Left lobe of liver (tissue), 2 donors: ENCODE results near the gene POLD2. TPM values are rescaled to one million over a fixed set of nuclear protein-coding genes. Genes with fewer than 3 reads are reported as not detected.

Experiments
- ATAC-seq: fragments of 200-7000 bp; cut with Tn5 transposase; one replicate; pipeline ENCODE4 v1.9.1; 2020; ENCODE audit warnings: mild to moderate bottlenecking, moderate library complexity
- DNase-seq: peaks from one replicate; pipeline ENCODE4 v3.0.0-alpha.2; 2020; ENCODE audit warnings: low spot score
- total RNA-seq: library from RNA; stranded (reverse); gene quantifications from one replicate; pipeline ENCODE4 v1.2.1, GENCODE V29; 2021
- donor health status: DM: no; HTN: no; CAD: no; lungs with moderate emphysema.
- donor health status: DM: no; HTN: yes; CAD: no.

The POLD2 gene
- total RNA-seq, 1 donor from 2014 or later = 78.3 TPM

GRCh38 chr7:44116087-44116788 is 7.1 kb downstream of the POLD2 start:
- no peak for DNase-seq
- ATAC-seq = no peak

DNA sequence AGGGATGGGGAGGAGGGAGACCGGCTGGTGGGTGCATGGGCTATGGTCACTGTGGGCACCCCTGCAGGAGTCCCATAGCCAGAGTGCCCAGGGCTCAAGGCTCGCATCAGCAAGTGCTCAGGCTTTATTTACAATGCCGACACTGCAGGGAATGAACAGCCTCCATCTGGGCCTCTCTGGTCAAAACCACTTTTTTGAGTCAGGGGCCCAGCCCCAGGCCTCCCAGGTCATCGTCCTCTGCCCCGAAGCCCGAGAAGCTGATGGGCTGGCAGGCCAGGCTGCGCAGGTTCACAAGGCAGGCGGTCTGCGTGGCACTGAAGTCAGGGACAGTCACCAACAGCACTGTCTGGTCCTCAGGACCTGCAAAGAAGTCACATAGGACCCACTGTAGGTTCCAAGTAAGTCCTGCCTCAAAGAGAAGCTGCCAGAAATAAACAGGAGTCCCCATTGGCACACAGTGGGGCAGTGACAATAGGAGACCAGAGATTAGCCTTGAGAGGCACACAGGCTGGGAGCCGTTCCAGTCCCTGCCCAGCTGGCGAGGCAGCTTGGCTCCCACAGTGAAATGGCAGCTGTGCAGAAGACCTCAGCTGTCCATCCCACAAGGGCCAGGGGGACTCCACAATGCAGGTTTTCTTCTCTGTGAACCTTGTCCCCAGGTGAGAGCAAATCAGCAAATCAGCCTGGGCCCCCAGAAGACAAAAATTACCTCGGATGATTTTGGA is 8.6 kb downstream of the POLD2 start:
- no peak for DNase-seq

GRCh38 chr7:44113764-44114354 is 9.5 kb downstream of the POLD2 start:
- ATAC-seq = no peak
- DNase-seq = no peak

More for the DNA sequence above, 8.6 kb downstream of the POLD2 start:
- ATAC-seq = peak; percentile 36

- DNase-seq = no peak
These were observed 10.2 kb downstream of the POLD2 start for GRCh38 chr7:44112997-44113763.

DNA sequence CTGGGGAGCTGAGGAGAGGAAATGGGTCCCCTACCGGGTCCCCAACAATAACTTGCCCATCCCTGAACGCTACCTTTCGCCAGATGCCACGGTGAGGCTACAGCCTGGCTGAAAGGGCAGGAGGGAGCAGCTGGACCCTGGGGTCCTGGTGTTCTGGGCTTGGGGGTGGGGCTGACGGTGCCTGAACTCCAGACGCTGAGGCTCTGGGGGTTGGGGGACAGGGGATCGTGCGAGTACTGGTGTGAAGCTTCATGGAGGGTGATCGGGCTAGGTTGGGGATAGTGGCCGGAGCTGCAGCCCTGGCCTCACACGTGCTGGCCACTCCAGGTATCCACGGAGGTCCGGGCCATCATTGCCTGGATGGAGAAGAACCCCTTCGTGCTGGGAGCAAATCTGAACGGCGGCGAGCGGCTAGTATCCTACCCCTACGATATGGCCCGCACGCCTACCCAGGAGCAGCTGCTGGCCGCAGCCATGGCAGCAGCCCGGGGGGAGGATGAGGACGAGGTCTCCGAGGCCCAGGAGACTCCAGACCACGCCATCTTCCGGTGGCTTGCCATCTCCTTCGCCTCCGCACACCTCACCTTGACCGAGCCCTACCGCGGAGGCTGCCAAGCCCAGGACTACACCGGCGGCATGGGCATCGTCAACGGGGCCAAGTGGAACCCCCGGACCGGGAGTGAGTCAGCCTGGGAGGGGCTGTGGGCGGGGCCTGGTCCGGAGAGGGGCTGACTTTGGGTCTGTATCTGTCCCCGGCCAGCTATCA is 10.9 kb downstream of the POLD2 start:
- DNase-seq (no peak), ATAC-seq (peak; percentile 29)

More at GRCh38 chr7:44112997-44113763, 10.2 kb downstream of the POLD2 start:
- no peak for ATAC-seq

DNA sequence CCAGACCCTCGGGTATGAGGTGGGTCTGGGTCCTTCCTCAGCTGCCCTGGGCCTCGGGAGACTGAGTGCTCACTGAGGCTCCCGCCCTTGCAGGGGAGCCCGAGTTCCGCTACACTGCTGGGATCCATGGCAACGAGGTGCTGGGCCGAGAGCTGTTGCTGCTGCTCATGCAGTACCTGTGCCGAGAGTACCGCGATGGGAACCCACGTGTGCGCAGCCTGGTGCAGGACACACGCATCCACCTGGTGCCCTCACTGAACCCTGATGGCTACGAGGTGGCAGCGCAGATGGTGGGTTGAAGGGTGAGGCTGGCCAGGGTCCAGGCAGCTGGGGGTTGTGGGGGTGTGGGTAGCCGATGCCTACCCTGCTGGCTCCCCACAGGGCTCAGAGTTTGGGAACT is 11.6 kb downstream of the POLD2 start:
- DNase-seq (no peak), ATAC-seq (no peak)

GRCh38 chr7:44110719-44111635 is 12.4 kb downstream of the POLD2 start:
- DNase-seq (no peak), ATAC-seq (no peak)

- no peak for ATAC-seq
- no peak for DNase-seq
These were observed 13.4 kb downstream of the POLD2 start for GRCh38 chr7:44109991-44110390.

DNA sequence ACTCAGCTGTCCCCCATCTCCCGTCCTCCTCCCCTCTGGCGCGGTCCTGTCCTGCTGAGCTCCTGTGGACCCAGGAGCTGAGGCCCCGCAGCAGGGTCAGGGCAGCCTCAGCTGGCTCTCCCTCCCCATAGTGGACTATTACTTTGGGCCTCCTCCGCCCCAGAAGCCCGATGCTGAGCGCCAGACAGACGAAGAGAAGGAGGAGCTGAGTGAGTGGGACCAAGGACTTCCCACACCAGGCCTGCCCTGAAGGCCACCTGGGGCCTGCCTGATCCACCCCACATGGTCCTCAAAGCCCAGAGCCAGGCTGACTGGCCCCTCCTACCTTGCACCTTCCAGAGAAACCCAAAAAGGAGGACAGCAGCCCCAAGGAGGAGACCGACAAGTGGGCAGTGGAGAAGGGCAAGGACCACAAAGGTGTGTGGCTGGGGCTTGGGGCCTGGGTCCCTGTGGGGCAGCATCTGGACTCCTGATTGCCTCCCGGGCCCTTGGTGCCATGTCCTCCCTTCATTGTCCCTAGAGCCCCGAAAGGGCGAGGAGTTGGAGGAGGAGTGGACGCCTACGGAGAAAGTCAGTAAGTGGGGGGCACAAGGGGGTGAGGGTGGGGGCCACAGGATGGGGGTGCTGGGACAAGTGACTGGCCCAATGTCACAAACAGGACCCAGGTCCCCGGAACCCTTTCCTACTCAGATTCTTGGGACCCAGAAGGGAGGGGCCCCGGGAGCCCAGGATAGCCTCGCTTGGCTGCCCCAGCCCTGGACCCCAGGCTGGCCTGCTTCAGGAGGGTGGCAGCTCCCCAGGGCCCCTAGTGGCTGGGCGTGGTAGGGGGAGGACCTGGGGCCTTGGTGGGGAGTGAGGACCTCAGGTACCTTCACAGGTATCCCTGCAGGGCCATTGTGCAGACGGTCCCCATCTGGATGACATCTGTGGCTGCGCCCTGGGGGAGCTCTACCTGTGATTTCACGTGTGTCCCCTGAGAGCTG is 14.3 kb downstream of the POLD2 start:
- ATAC-seq (no peak), DNase-seq (no peak)

- no peak for ATAC-seq
- DNase-seq = no peak
These were observed 15.2 kb downstream of the POLD2 start for GRCh38 chr7:44107961-44108767.

DNA sequence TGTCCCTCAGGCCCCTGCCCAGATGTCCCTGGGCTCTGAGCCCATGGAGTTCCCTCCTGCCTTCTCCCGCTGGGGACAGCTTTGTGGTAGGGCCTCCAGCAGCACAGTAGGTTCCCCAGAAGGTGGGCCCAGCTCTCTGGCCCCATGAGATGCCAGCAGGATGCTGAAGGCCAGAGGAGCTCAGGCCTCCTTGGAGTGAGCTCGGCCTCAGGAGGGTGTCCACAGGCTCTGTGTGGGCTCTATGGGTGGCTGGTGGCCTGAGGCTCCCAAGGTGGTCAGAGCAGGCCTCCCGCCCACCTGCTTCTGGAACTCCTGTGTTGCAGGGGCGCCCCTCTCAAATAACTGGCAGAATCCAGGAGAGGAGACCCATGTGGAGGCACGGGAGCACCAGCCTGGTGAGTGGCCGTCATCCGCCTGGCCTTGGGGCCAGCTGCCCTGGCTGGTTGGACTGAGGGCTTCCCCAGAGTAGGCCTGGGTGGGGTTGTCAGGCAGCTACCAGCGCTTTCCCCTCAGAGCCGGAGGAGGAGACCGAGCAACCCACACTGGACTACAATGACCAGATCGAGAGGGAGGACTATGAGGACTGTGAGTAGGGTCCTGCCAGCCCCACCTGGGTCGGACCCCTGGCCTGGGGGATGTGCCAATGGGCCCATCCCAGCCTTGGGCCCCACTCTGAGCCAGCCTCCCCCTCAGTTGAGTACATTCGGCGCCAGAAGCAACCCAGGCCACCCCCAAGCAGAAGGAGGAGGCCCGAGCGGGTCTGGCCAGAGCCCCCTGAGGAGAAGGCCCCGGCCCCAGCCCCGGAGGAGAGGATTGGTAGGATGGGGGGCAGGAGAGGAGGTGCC is 16.0 kb downstream of the POLD2 start:
- no peak for DNase-seq
- ATAC-seq = no peak

- DNase-seq (no peak), ATAC-seq (no peak)
These were observed 16.9 kb downstream of the POLD2 start for GRCh38 chr7:44106311-44107065.

- ATAC-seq (no peak), DNase-seq (no peak)
These were observed 17.5 kb downstream of the POLD2 start for GRCh38 chr7:44105832-44106231.

- DNase-seq (no peak), ATAC-seq (peak; percentile 6)
These were observed 18.2 kb downstream of the POLD2 start for GRCh38 chr7:44104860-44105771.
